Erythroblast (primary cell): ENCODE results near the gene ZFYVE21.

ENCODE experiments used
- GATA1 ChIP-seq: IDR thresholded peaks from 2 replicates; pipeline ENCODE4 v1.6.1; 2011; ENCODE audit warnings: low read depth, mild to moderate bottlenecking, control low read depth, low read length, moderate library complexity
- POLR2A ChIP-seq: IDR thresholded peaks from 2 replicates; pipeline ENCODE4 v1.6.1; 2011; ENCODE audit warnings: mild to moderate bottlenecking, low read length

DNA sequence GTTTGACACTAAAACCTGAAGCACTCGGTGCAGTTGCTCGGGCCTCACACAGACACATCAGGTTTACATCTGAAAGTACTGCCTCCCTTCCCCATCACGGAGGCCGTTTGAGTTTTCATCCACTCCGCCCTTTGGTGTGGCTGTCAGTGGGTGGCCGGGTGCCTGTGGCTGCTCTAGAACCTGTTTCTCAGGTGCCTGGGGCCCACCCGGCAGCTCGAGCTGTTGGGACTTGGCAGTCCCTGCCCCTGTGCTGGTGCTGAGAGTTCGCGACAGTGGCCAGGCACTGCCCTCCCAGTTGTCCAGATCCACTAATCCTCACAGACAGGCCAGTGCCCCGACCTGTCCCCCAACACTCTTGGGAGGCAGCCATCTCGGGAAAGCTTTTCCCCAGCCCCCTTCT is 22.7 kb upstream of the ZFYVE21 start:
- TF ChIP-seq POLR2A (no peak), GATA1 (no peak)
